Measurements from ENCODE around the gene NGEF. TPM values are rescaled to one million over a fixed set of nuclear protein-coding genes. Genes with fewer than 3 reads are reported as not detected.

NGEF gene
- total RNA-seq, 1 experiment from 2014 or later, result 5.4 TPM

DNA sequence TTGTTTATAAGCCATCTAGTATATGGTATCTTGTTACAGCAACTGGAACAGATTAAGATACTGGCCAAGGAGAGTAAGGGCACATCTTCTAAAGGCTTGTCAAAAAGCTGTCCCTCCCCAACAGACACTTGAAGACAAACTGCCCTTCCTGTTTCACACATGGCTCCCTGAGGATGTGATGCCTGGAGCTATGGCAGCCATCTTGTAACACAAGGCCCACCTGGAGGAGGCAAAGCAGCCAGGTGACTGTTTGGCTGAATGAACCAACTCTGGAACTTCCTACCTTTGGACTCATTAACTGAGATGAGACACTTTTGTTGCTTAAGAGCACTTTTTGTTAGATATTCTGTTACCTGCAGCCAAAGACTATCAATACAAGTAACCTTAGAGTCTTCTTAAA is 88.6 kb downstream of the NGEF start:
- Mint-ChIP-seq H3K36me3 (no peaks in the 10 kb centered on the region), H3K4me1 (peaks cover 23% of the 10 kb centered on the region), H3K9me3 (peaks cover 5% of the 10 kb centered on the region), H3K4me3 (no peak overlapping the region), H3K27me3 (ENCODE audit: low read depth) (peaks cover 46% of the 10 kb centered on the region), H3K27ac (no peak overlapping the region)
- ATAC-seq (no peak), DNase-seq (ENCODE audit: low spot score) (no peak)
- TF ChIP-seq FOXK1 (CRISPR knock-in tag; IDR thresholded peaks at IDR 0.05) (no peak), ZNF671 (CRISPR knock-in tag; IDR thresholded peaks at IDR 0.05) (no peak), ZNF263 (CRISPR knock-in tag; IDR thresholded peaks at IDR 0.05; ENCODE audit: low read depth) (no peak), ZNF121 (CRISPR knock-in tag; IDR thresholded peaks at IDR 0.05) (no peak), TEAD4 (CRISPR knock-in tag; IDR thresholded peaks at IDR 0.05) (no peak), ETV6 (CRISPR knock-in tag; IDR thresholded peaks at IDR 0.05) (no peak)
- TF ChIP-seq, protein P1, sequence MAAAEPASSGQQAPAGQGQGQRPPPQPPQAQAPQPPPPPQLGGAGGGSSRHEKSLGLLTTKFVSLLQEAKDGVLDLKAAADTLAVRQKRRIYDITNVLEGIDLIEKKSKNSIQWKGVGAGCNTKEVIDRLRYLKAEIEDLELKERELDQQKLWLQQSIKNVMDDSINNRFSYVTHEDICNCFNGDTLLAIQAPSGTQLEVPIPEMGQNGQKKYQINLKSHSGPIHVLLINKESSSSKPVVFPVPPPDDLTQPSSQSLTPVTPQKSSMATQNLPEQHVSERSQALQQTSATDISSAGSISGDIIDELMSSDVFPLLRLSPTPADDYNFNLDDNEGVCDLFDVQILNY (CRISPR knock-in tag; IDR thresholded peaks at IDR 0.05), result no peak
- TF ChIP-seq, protein P2, sequence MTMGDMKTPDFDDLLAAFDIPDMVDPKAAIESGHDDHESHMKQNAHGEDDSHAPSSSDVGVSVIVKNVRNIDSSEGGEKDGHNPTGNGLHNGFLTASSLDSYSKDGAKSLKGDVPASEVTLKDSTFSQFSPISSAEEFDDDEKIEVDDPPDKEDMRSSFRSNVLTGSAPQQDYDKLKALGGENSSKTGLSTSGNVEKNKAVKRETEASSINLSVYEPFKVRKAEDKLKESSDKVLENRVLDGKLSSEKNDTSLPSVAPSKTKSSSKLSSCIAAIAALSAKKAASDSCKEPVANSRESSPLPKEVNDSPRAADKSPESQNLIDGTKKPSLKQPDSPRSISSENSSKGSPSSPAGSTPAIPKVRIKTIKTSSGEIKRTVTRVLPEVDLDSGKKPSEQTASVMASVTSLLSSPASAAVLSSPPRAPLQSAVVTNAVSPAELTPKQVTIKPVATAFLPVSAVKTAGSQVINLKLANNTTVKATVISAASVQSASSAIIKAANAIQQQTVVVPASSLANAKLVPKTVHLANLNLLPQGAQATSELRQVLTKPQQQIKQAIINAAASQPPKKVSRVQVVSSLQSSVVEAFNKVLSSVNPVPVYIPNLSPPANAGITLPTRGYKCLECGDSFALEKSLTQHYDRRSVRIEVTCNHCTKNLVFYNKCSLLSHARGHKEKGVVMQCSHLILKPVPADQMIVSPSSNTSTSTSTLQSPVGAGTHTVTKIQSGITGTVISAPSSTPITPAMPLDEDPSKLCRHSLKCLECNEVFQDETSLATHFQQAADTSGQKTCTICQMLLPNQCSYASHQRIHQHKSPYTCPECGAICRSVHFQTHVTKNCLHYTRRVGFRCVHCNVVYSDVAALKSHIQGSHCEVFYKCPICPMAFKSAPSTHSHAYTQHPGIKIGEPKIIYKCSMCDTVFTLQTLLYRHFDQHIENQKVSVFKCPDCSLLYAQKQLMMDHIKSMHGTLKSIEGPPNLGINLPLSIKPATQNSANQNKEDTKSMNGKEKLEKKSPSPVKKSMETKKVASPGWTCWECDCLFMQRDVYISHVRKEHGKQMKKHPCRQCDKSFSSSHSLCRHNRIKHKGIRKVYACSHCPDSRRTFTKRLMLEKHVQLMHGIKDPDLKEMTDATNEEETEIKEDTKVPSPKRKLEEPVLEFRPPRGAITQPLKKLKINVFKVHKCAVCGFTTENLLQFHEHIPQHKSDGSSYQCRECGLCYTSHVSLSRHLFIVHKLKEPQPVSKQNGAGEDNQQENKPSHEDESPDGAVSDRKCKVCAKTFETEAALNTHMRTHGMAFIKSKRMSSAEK (CRISPR knock-in tag; IDR thresholded peaks at IDR 0.05; ENCODE audit: borderline replicate concordance), result no peak
- POLR2A ChIA-PET, result no interaction called here
- CTCF ChIA-PET, result interaction anchor here (0.9 kb wide), 1 partner anchor 34 kb away, joined by 3 read pairs; no protein-coding TSS in a partner anchor

DNA sequence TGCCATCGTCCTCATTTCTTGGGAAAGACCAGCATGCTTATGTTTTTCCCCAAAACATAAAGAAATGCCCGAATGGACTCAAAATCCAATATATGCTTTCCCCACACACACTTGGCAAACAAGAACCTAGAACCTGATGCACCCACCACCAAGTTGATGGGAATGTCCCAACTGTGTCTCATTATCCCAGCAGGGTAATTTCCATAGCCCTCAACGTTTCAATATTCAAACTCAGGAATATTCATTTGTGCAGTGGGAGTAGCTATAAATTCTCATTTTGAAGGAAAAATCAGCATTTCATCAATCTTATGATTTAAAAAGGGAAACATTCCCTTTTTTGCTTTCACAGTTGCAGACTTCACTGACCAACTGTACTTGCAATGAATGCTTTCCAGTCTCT is 92.3 kb downstream of the NGEF start:
- H3K27me3 Mint-ChIP-seq (ENCODE audit: low read depth), result peaks cover 16% of the 10 kb centered on the region
- CTCF ChIA-PET, result no interaction called here

More for the DNA sequence above, 92.3 kb downstream of the NGEF start:
- ATAC-seq (no peak), DNase-seq (ENCODE audit: low spot score) (no peak)
- Mint-ChIP-seq H3K4me3 (no peak overlapping the region), H3K9me3 (peaks cover 5% of the 10 kb centered on the region), H3K4me1 (peaks cover 10% of the 10 kb centered on the region), H3K27ac (no peak overlapping the region), H3K36me3 (no peaks in the 10 kb centered on the region)
- TF ChIP-seq, protein P3, sequence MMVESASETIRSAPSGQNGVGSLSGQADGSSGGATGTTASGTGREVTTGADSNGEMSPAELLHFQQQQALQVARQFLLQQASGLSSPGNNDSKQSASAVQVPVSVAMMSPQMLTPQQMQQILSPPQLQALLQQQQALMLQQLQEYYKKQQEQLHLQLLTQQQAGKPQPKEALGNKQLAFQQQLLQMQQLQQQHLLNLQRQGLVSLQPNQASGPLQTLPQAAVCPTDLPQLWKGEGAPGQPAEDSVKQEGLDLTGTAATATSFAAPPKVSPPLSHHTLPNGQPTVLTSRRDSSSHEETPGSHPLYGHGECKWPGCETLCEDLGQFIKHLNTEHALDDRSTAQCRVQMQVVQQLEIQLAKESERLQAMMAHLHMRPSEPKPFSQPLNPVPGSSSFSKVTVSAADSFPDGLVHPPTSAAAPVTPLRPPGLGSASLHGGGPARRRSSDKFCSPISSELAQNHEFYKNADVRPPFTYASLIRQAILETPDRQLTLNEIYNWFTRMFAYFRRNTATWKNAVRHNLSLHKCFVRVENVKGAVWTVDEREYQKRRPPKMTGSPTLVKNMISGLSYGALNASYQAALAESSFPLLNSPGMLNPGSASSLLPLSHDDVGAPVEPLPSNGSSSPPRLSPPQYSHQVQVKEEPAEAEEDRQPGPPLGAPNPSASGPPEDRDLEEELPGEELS (CRISPR knock-in tag; IDR thresholded peaks at IDR 0.05), result no peak
- TF ChIP-seq, protein P4, sequence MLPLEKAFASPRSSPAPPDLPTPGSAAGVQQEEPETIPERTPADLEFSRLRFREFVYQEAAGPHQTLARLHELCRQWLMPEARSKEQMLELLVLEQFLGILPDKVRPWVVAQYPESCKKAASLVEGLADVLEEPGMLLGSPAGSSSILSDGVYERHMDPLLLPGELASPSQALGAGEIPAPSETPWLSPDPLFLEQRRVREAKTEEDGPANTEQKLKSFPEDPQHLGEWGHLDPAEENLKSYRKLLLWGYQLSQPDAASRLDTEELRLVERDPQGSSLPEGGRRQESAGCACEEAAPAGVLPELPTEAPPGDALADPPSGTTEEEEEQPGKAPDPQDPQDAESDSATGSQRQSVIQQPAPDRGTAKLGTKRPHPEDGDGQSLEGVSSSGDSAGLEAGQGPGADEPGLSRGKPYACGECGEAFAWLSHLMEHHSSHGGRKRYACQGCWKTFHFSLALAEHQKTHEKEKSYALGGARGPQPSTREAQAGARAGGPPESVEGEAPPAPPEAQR (CRISPR knock-in tag; IDR thresholded peaks at IDR 0.05), result no peak
- TF ChIP-seq, protein P5, sequence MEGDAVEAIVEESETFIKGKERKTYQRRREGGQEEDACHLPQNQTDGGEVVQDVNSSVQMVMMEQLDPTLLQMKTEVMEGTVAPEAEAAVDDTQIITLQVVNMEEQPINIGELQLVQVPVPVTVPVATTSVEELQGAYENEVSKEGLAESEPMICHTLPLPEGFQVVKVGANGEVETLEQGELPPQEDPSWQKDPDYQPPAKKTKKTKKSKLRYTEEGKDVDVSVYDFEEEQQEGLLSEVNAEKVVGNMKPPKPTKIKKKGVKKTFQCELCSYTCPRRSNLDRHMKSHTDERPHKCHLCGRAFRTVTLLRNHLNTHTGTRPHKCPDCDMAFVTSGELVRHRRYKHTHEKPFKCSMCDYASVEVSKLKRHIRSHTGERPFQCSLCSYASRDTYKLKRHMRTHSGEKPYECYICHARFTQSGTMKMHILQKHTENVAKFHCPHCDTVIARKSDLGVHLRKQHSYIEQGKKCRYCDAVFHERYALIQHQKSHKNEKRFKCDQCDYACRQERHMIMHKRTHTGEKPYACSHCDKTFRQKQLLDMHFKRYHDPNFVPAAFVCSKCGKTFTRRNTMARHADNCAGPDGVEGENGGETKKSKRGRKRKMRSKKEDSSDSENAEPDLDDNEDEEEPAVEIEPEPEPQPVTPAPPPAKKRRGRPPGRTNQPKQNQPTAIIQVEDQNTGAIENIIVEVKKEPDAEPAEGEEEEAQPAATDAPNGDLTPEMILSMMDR (IDR thresholded peaks at IDR 0.05), result no peak
- TF ChIP-seq ZNF671 (CRISPR knock-in tag; IDR thresholded peaks at IDR 0.05), result no peak
- POLR2A ChIA-PET, result no interaction called here
